ENCODE data around the gene VPS51.
A peak's percentile ranks its signal among the peaks of the same experiment; 100 is the strongest.

The VPS51 gene

DNA sequence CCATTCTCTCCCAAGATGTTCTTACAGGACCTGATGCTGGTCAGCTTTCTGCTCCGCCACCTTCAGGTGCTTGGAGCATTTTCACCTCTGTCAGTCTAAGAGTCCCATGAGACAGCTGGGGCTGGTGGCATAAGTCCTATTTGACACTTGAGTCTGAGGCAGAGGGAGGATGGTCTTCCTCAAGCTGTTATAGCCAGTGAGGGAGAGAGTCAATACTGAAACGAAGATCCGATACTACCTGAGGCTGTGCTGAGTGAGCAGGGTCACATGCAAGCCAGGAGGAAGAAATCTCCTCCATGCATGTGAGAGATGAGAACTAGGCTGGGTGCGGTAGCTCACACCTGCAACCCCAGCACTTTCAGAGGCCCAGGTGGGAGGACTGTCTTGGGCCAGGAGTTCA lies 6.4 kb upstream of the VPS51 start:
- TF ChIP-seq, protein P1, sequence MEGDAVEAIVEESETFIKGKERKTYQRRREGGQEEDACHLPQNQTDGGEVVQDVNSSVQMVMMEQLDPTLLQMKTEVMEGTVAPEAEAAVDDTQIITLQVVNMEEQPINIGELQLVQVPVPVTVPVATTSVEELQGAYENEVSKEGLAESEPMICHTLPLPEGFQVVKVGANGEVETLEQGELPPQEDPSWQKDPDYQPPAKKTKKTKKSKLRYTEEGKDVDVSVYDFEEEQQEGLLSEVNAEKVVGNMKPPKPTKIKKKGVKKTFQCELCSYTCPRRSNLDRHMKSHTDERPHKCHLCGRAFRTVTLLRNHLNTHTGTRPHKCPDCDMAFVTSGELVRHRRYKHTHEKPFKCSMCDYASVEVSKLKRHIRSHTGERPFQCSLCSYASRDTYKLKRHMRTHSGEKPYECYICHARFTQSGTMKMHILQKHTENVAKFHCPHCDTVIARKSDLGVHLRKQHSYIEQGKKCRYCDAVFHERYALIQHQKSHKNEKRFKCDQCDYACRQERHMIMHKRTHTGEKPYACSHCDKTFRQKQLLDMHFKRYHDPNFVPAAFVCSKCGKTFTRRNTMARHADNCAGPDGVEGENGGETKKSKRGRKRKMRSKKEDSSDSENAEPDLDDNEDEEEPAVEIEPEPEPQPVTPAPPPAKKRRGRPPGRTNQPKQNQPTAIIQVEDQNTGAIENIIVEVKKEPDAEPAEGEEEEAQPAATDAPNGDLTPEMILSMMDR (IDR thresholded peaks at IDR 0.05): no peak
- Histone ChIP-seq H3K27ac (no peak overlapping the region), H3K4me3 (no peak overlapping the region)
- DNase-seq (ENCODE audit: low spot score): no peak

DNA sequence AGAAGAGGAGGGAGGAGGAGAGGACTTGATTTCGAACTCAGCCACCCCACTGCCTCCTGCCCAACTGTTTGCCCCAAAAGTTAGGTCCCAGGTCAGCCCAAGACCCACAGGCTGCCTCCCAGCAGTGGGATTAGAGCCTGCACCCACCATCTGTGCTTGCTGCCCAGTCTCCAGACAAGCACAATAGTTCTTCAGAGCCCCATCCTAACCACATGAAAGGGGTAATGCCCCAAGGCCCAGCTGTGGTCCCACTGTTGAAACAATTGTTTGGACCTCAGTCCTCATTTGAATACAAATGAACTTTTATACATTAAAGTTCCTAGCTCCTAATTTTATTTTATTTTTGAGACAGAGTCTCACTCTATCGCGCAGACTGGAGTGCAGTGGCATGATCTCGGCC lies 5.4 kb upstream of the VPS51 start:
- no peak overlapping the region for H3K4me3 ChIP-seq
- H3K27ac ChIP-seq: no peak overlapping the region
- TF ChIP-seq, protein P1 (IDR thresholded peaks at IDR 0.05): no peak
- no peak for DNase-seq (ENCODE audit: low spot score)

DNA sequence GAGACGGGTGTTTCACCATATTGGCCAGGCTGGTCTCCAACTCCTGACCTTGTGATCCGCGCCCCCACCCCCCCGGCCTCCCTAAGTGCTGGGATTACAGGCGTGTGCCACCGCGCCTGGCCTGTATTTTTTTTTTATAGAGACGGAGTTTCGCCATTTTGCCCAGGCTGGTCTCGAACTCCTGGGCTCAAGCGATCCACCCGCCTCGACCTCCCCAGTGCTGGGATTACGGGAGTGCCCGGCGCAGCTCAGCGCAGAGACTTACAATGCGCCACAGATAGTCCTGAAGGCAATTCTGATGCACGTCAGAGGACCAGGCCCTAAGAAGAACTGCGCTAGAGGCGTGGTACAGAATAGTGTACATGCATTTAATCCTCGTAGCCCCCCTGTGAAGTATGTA lies 587 bp upstream of the VPS51 start:
- H3K27ac ChIP-seq: peak overlapping the region in 1 of 2 donors; percentile 96
- no peak for DNase-seq (ENCODE audit: low spot score)
- TF ChIP-seq, protein P1 (IDR thresholded peaks at IDR 0.05): no peak
- peak overlapping the region; percentile 95 for H3K4me3 ChIP-seq

DNA sequence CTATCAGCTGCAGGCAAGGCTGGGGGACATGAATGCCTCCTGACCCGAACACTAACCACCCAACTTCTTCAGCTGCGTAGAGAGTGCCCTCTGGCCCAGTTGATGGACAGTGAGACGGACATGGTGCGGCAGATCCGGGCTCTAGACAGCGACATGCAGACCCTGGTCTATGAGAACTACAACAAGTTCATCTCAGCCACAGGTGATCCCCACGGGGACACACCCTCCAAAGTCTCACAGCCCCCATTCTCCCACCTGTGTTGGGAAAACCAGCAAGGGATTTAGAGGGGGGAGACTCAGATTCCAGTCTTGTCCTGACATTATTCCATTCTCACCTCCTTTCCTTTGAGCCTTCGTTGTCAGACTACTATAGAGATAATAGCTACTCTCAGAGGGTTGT lies 912 bp downstream of the VPS51 start:
- TF ChIP-seq, protein P1 (IDR thresholded peaks at IDR 0.05): no peak
- DNase-seq (ENCODE audit: low spot score): no peak
- H3K27ac ChIP-seq: peak overlapping the region; percentile 73 to 96
- peak overlapping the region; percentile 95 for H3K4me3 ChIP-seq

DNA sequence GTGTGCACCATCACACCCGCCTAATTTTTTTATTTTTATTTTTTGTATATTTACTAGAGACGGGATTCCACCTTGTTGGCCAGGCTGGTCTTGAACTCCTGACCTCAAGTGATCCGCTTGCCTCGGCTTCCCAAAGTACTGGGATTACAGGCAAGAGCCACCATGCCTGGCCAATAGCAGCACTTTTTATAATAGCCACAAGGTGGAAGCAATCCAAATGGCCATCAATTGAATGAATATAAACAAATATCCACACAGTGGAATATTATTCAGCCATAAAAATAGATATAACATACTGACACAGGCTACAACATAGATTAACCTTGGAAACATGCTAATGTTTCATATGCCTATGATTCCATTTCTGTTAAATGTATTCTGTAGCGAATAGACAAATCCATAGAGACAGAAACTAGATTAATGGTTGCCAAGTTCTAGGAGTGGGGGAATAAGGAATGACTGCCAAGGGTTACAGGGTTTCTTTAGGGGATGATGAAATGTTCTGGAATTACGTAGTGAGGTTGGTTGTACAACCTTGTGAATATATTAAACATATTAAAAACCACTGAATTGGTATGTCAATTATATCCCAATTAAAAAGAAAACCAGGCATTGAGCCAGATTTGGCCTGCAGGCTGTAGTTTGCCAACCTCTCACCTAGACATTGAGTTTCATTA lies 4.8 kb downstream of the VPS51 start:
- H3K27ac ChIP-seq: no peak overlapping the region
- no peak for DNase-seq (ENCODE audit: low spot score)

DNA sequence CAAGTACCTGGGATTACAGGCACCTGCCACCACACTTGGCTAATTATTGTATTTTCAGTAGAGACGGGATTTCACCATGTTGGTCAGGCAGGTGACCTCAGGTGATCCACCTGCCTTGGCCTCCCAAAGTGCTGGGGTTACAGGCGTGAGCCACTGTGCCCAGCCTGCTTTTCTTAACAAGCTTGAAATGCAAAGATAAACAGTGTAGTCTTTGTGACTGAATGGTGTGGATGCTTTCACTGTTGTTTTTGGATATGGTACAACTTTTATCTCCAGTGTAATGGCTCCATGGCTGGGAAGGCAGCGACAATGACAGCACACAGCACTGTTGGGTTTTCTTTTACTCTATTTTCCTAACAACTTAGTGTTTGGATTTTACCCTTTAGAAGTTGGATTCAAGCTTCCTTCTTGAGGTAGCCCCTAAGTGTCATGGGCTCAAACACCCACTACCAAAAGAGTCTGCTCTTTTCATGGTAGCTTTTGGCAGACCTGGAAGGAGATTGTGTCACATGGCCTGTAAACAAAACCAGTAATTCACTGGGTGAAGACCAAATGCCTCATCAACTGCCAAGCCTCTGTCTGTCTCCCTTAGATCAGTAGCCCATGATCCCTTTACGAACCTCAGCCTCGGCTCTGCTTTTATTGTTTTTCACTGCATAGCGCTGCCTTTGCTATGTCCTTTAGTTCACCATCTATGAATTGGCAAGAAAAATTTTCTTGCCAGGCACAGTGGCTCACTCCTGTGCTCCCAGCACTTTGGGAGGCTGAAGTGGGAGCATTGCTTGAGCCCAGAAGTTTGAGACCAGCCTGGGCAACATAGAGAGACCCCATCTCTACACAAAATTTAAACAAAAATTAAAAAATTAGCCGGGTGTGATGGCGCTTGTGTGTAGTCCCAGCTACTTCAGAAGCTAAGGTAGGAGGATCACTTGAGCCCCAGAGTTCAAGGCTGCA lies 6.4 kb downstream of the VPS51 start:
- TF ChIP-seq, protein P1 (IDR thresholded peaks at IDR 0.05): no peak
- Histone ChIP-seq H3K4me3 (no peak overlapping the region), H3K27ac (peak overlapping the region in 1 of 2 donors; percentile 58)
- DNase-seq (ENCODE audit: low spot score): no peak

More for the DNA sequence above, 4.8 kb downstream of the VPS51 start:
- H3K4me3 ChIP-seq: no peak overlapping the region
- TF ChIP-seq, protein P1 (IDR thresholded peaks at IDR 0.05): no peak
